Gastroesophageal sphincter (tissue), 3 donors: ENCODE measurements around the gene CARD14.

ENCODE experiments used
- CTCF ChIP-seq, 4 experiments: fragments of 200-600 bp in 2 of 4; fragments of 450-650 bp in 2 of 4; sonication (generic) in 1 of 4; IDR thresholded peaks; one replicate each; pipeline ENCODE4 v1.5.1; 2017 to 2019; ENCODE audit warnings: antibody characterized with exemption in 4 of 4, mild to moderate bottlenecking in 2 of 4, moderate library complexity in 2 of 4
- EP300 ChIP-seq: sonication (generic); formaldehyde crosslinking; IDR thresholded peaks from one replicate; pipeline ENCODE4 v1.6.1; 2017; ENCODE audit warnings: antibody characterized with exemption, mild to moderate bottlenecking

- no peak for TF ChIP-seq CTCF (IDR thresholded peaks at IDR 0.05)
- TF ChIP-seq EP300: no peak
Measured at GRCh38 chr17:80223838-80224497, 54.1 kb downstream of the CARD14 start.
